LNCaP clone FGC (cell line): Measurements from ENCODE around the gene ANKRD40.

Experiments used
- DNase-seq: peaks from one replicate; pipeline ENCODE4 v3.0.0-alpha.2; 2011; ENCODE audit warnings: low read depth
- H3K4me3 ChIP-seq: 2 replicates; pipeline ENCODE4 v1.5.1; 2011; ENCODE audit warnings: mild to moderate bottlenecking, low read depth, low read length, control low read depth
- TF ChIP-seq, protein P1 (sequence below): IDR thresholded peaks from 2 replicates; pipeline ENCODE4 v1.5.1; 2012; ENCODE audit warnings: mild to moderate bottlenecking; ENCODE audit not compliant: control insufficient read depth, insufficient read depth; ENCODE audit errors: extremely low read depth

ANKRD40 gene, protein sequence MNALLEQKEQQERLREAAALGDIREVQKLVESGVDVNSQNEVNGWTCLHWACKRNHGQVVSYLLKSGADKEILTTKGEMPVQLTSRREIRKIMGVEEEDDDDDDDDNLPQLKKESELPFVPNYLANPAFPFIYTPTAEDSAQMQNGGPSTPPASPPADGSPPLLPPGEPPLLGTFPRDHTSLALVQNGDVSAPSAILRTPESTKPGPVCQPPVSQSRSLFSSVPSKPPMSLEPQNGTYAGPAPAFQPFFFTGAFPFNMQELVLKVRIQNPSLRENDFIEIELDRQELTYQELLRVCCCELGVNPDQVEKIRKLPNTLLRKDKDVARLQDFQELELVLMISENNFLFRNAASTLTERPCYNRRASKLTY

DNA sequence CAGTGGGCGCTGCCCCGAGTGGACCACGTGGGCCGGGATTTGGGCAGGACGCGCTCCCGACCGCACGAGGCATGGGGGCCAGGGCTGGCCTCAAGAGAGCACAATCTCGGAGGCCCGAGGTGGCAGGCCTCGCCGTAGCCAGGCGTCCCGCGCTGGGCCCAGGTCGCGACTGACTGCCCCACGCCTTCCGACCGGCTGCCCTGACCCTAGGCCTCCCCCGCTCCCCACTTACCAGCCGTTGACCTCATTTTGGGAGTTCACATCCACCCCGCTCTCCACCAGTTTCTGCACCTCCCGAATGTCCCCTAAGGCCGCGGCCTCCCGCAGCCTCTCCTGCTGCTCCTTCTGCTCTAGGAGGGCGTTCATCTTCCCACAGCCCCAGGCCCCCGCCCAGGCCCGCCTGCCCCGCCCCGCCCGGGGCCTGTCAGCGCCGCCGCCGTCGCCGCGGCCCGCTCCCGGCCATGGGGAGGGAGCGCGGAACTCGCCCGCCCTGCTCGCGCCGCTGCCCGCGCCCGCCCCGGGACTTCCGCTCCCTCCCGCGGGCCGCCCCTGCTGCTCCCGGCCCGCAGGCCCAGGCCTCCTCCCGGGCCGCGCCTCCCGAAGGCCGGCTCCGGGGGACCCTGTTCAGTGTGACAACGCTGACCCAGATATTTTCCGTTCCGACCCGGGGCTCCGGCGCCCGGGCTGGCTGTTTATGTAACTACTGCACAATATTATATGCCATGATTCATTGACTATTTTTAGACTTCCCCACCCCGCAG is at the start of gene ANKRD40:
Gene ANKRD40, minus strand, starts transcription at position 626 of the 761 bp plus-strand sequence. Its CDS starts 260 bp downstream, at position 366.
- TF ChIP-seq, protein P1, sequence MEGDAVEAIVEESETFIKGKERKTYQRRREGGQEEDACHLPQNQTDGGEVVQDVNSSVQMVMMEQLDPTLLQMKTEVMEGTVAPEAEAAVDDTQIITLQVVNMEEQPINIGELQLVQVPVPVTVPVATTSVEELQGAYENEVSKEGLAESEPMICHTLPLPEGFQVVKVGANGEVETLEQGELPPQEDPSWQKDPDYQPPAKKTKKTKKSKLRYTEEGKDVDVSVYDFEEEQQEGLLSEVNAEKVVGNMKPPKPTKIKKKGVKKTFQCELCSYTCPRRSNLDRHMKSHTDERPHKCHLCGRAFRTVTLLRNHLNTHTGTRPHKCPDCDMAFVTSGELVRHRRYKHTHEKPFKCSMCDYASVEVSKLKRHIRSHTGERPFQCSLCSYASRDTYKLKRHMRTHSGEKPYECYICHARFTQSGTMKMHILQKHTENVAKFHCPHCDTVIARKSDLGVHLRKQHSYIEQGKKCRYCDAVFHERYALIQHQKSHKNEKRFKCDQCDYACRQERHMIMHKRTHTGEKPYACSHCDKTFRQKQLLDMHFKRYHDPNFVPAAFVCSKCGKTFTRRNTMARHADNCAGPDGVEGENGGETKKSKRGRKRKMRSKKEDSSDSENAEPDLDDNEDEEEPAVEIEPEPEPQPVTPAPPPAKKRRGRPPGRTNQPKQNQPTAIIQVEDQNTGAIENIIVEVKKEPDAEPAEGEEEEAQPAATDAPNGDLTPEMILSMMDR: no peak
- peak; percentile 67 for DNase-seq
- peak within 1 kb of the TSS; percentile 70 for H3K4me3 ChIP-seq

DNA sequence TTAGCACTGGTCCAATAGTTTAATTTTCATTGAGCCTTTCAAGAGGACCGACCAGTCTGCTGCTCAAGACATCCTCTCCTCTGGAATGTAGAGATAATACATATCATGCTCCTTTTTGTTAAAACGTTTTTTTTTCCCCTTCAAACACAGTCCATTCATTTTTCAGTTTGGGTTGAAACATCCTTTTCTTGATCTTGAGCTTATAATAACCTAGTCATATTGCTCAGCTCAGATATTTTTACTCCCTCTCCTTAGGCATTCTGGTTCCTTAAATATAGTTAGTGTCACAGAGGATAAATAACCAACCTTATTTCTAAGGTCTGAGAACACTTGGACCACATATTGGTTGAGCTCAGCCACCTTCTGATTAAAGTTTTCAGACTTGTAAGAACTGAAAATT is 46.8 kb upstream of the ANKRD40 start:
- TF ChIP-seq, protein P1: no peak
- DNase-seq: no peak
- no peak overlapping the region for H3K4me3 ChIP-seq

DNA sequence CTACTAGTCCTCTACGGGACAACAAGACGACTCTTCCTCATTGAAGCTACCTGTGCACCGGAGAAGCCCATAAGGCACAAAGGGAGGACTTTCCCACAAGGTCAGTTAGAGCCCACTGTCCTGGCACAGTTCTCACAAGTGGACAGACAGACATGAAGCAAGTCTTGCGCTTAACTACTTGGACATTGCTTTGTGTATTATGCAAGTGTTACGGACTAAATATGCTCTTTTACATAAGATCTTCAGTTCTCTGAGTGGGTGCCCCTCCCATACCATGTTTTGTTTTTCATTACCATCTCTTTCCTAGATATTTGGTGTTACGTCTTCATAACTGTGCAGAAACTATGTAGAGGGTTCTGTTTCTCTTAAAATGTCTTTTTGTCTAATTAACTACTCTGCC is 41.5 kb upstream of the ANKRD40 start:
- H3K4me3 ChIP-seq: no peak overlapping the region
- DNase-seq: no peak
- TF ChIP-seq, protein P1: no peak

DNA sequence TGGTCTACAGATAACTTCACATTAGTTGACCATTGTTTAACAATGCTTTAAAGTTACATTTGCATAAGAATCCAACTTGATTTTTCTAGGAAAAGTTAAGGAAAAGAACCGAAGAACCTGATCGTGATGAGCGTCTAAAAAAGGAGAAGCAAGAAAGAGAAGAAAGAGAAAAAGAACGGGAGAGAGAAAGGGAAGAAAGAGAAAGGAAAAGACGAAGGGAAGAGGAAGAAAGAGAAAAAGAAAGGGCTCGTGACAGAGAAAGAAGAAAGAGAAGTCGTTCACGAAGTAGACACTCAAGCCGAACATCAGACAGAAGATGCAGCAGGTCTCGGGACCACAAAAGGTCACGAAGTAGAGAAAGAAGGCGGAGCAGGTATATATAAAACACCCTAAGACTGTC is 37.9 kb upstream of the ANKRD40 start:
- DNase-seq: no peak
- TF ChIP-seq, protein P1: no peak
- H3K4me3 ChIP-seq: no peak overlapping the region

DNA sequence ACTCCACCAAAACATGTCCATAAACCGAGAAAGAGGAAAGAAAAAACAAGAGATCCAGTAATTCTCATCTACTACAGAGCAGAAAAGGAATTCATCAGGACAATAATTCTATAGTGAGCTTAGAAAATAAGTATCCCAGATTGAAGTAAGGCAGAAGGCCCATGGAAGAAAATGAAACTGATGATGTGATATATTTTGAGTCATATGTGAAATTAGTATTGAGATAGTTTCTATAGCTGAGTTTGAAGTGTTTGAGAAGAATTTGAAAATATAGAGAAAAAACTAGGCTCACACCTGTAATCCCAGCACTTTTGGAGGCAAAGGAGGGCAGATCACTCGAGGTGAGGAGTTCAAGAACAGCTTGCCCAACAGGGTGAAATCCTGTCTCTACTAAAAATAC is 31.4 kb upstream of the ANKRD40 start:
- no peak overlapping the region for H3K4me3 ChIP-seq
- TF ChIP-seq, protein P1: no peak
- no peak for DNase-seq

DNA sequence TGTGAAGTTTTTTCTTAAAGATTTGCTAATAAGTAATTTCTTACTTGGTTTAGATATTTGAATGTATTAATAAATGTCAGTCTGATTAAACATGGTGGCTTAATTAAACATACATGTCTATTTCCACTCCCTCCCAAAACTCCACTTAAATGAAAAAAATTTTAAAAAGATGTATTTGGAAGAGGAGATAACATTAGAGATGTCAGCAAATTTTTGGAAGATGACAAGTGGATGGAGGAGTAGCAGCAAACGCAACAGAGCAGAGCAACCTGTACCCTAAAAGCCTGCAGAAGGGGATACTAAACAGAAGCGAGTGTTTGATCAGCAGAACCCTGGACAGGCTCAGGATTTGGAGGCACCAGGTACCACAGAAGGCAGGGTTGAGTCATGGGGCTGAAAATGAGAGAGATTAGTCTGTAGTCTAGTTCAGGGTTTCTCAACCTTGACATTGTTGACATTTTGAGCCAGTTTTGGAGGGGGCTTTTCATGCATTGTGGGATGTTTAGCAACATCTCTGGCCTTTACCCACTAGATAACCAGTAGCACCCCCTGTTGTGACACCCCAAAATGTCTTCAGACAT is 29.5 kb upstream of the ANKRD40 start:
- DNase-seq: no peak
- H3K4me3 ChIP-seq: no peak overlapping the region
- TF ChIP-seq, protein P1: no peak
